ENCODE measurements around the gene C1QB. TPM values are rescaled to one million over a fixed set of nuclear protein-coding genes. Genes with fewer than 3 reads are reported as not detected.

C1QB gene
- total and polyA plus RNA-seq, 2 of the 8 experiments (the other 6 are each of a cell fraction or from before 2014, with no cell fraction given), result not detected

- Histone ChIP-seq H3K79me1 (ENCODE audit: low read depth, low read length) (no peaks in the 10 kb centered on the region), H3K4me1 (replicated peaks in 1 of 4; ENCODE audit: control insufficient read depth in 3 of 4, insufficient read depth in 4 of 4, low read length in 3 of 4) (peaks cover 0 to 6% (median 4%) of the 10 kb centered on the region in 4 experiments; a peak in 4 of 7 replicates), H3K27me3 (replicated peaks in 1 of 4; ENCODE audit: control insufficient read depth in 3 of 4, extremely low read depth in 1 of 4, insufficient read depth in 3 of 4, low read length in 3 of 4) (no peaks in the 10 kb centered on the region), H2AFZ (ENCODE audit: low read length) (no peak overlapping the region), H4K20me1 (replicated peaks in 1 of 2; ENCODE audit: control insufficient read depth in 1 of 2, insufficient read depth in 2 of 2, low read length in 2 of 2) (no peaks in the 10 kb centered on the region), H2BK20ac (ENCODE audit: low read length) (no peak overlapping the region), H3K27ac (ENCODE audit: low read depth, low read length) (no peak overlapping the region), H3K23ac (ENCODE audit: insufficient read length) (no peak overlapping the region), H4K91ac (replicated peaks; ENCODE audit: insufficient read length, low read length) (peak overlapping the region; percentile 32), H2BK5ac (ENCODE audit: low read depth, low read length) (no peak overlapping the region), H3K4me2 (ENCODE audit: insufficient read depth in 1 of 2, low read depth in 2 of 2, low read length in 2 of 2) (no peak overlapping the region), H3K4ac (replicated peaks; ENCODE audit: insufficient read length, low read depth, low read length) (no peak overlapping the region), H3K18ac (ENCODE audit: extremely low read depth, low read length) (no peak overlapping the region), H2AK5ac (ENCODE audit: low read depth, low read length) (no peak overlapping the region), H3K23me2 (ENCODE audit: low read depth, low read length) (no peaks in the 10 kb centered on the region), H2BK15ac (ENCODE audit: low read length) (no peak overlapping the region), H3K4me3 (ENCODE audit: extremely low read depth in 1 of 4, insufficient read depth in 2 of 4, low read depth in 3 of 4, low read length in 4 of 4) (no peak overlapping the region; a peak in 1 of 8 replicates), H4K8ac (ENCODE audit: extremely low read depth, insufficient read depth, low read length) (no peak overlapping the region), H2BK120ac (replicated peaks; ENCODE audit: low read depth, low read length) (no peak overlapping the region), H2BK12ac (ENCODE audit: low read depth, low read length) (no peak overlapping the region), H3K14ac (ENCODE audit: insufficient read length) (no peak overlapping the region), H3K79me2 (ENCODE audit: control insufficient read depth in 1 of 2, insufficient read depth in 2 of 2, low read length in 2 of 2) (no peaks in the 10 kb centered on the region), H4K5ac (ENCODE audit: insufficient read length, low read depth, low read length) (no peak overlapping the region), H3K9ac (replicated peaks in 1 of 4; ENCODE audit: extremely low read depth in 1 of 4, low read depth in 3 of 4, low read length in 3 of 4) (no peak overlapping the region), H3K36me3 (ENCODE audit: control insufficient read depth in 2 of 4, insufficient read depth in 4 of 4, low read length in 3 of 4) (no peaks in the 10 kb centered on the region), H3K9me3 (ENCODE audit: insufficient read depth in 2 of 2, low read depth in 1 of 2, low read length in 1 of 2) (peaks cover 6 to 8% of the 10 kb centered on the region in 2 experiments; a peak in 2 of 4 replicates), H3K56ac (replicated peaks; ENCODE audit: insufficient read length, low read depth, low read length) (no peak overlapping the region)
- ChIA-PET POLR2A (ENCODE audit: partially characterized antibody) (interaction anchor here (1.5 kb wide), 1 partner anchor 110 kb away, joined by 4 read pairs; no protein-coding TSS in a partner anchor), CTCF (ENCODE audit: partially characterized antibody) (interaction anchor here (0.5 to 2.3 kb wide), 3 partner anchors 11 to 94 kb away, joined by 3 to 7 read pairs (median 3); no protein-coding TSS in a partner anchor)
- FAIRE-seq, result no peak
- no peak for DNase-seq (ENCODE audit: low read depth in 1 of 2, low spot score in 2 of 2)
- 87% methylated on average over 6 of the region's 6 CpGs; no CpG with 5 or more reads in 1 of the 2 experiments for WGBS, 2 experiments (ENCODE audit: extremely low coverage in 1 of 2, insufficient coverage in 1 of 2, insufficient read length in 1 of 2, insufficient replicate concordance in 2 of 2, low coverage in 1 of 2, low lambda C conversion rate in 2 of 2, missing lambda C conversion rate in 1 of 2)
- TF ChIP-seq SP2 (IDR thresholded peaks at IDR 0.05; ENCODE audit: low read length), result no peak
- TF ChIP-seq CEBPB (IDR thresholded peaks at IDR 0.05; ENCODE audit: low read depth, low read length), result no peak
- TF ChIP-seq HDAC2 (IDR thresholded peaks at IDR 0.05; ENCODE audit: borderline replicate concordance in 1 of 2, low read depth in 2 of 2, low read length in 2 of 2), result no peak
- no peak for TF ChIP-seq CTBP2 (IDR thresholded peaks at IDR 0.05; ENCODE audit: borderline replicate concordance, insufficient read depth, insufficient read length, low read length)
- no peak for TF ChIP-seq RAD21 (IDR thresholded peaks at IDR 0.05 in 1 of 2, conservative IDR thresholded peaks at IDR 0.05 in 1 of 2; ENCODE audit: low read depth in 2 of 2, low read length in 2 of 2)
- TF ChIP-seq SP4 (IDR thresholded peaks at IDR 0.05; ENCODE audit: low read length), result no peak
- no peak for TF ChIP-seq KDM4A (IDR thresholded peaks at IDR 0.05; ENCODE audit: low read depth, low read length, severe bottlenecking)
- TF ChIP-seq, protein P1, sequence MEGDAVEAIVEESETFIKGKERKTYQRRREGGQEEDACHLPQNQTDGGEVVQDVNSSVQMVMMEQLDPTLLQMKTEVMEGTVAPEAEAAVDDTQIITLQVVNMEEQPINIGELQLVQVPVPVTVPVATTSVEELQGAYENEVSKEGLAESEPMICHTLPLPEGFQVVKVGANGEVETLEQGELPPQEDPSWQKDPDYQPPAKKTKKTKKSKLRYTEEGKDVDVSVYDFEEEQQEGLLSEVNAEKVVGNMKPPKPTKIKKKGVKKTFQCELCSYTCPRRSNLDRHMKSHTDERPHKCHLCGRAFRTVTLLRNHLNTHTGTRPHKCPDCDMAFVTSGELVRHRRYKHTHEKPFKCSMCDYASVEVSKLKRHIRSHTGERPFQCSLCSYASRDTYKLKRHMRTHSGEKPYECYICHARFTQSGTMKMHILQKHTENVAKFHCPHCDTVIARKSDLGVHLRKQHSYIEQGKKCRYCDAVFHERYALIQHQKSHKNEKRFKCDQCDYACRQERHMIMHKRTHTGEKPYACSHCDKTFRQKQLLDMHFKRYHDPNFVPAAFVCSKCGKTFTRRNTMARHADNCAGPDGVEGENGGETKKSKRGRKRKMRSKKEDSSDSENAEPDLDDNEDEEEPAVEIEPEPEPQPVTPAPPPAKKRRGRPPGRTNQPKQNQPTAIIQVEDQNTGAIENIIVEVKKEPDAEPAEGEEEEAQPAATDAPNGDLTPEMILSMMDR (IDR thresholded peaks at IDR 0.05; ENCODE audit: control extremely low read depth in 1 of 3, insufficient read depth in 1 of 3, low read depth in 1 of 3, low read length in 3 of 3), result no peak
- no peak for TF ChIP-seq TAF1 (IDR thresholded peaks at IDR 0.05; ENCODE audit: low read depth, low read length)
- no peak for TF ChIP-seq RBBP5 (IDR thresholded peaks at IDR 0.05; ENCODE audit: borderline replicate concordance, low read depth, low read length)
- no peak for TF ChIP-seq JUN (IDR thresholded peaks at IDR 0.05; ENCODE audit: low read depth, low read length)
Observed at GRCh38 chr1:22636927-22637326, 16.1 kb upstream of the C1QB start.
